ENCODE measurements around the gene HDX. TPM values are rescaled to one million over a fixed set of nuclear protein-coding genes. Genes with fewer than 3 reads are reported as not detected.

The HDX gene
- total and polyA plus RNA-seq, 2 experiments from 2014 or later: 15.3 to 16.3 TPM

DNA sequence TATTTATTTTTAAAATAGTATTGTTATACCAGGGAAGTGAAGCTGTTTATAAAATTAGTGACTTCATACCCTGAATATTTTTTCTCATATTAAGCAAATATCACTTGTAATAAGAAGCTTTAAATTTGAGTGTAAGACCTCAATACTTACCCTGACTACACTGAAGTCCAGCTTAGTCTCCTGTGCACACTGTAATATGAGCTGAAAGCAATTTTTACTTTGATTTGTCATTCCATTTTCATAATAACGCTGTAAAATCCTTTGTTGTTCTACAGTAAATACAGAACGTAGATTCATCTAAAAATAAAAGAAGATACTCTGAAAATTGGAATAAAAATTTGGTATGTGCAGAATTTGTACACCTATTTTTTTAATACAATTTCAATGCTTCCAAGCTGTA lies 27.2 kb downstream of the HDX start:
- Histone ChIP-seq H3K4me1 (ENCODE audit: insufficient read depth) (no peaks in the 10 kb centered on the region), H4K20me1 (replicated peaks; ENCODE audit: insufficient read depth) (no peaks in the 10 kb centered on the region), H3K79me2 (replicated peaks; ENCODE audit: insufficient read depth) (no peaks in the 10 kb centered on the region), H2AFZ (no peak overlapping the region), H3K36me3 (ENCODE audit: insufficient read depth) (no peaks in the 10 kb centered on the region), H3F3A (replicated peaks; ENCODE audit: low read depth) (no peaks in the 10 kb centered on the region), H3K27me3 (ENCODE audit: insufficient read depth) (no peaks in the 10 kb centered on the region), H3K4me2 (no peak overlapping the region), H3K4me3 (no peak overlapping the region), H3K9me2 (ENCODE audit: insufficient read depth) (no peaks in the 10 kb centered on the region), H3K27ac (ENCODE audit: low read depth) (no peak overlapping the region)
- no peaks in the 10 kb centered on the region for H3K27me3 Mint-ChIP-seq (ENCODE audit: insufficient read depth, low read depth, poor library complexity)
- H3K4me1 Mint-ChIP-seq: no peaks in the 10 kb centered on the region
- ATAC-seq: no peak
- TF ChIP-seq EZH2 (IDR thresholded peaks at IDR 0.05; ENCODE audit: low read depth, unreplicated experiment) (no peak), ZNF114 (CRISPR knock-in tag; IDR thresholded peaks at IDR 0.05) (no peak), ZNF462 (CRISPR knock-in tag; IDR thresholded peaks at IDR 0.05) (no peak), ZNF331 (CRISPR knock-in tag; IDR thresholded peaks at IDR 0.05; ENCODE audit: low read depth) (no peak), POLR2AphosphoS5 (IDR thresholded peaks at IDR 0.05; ENCODE audit: low read depth) (no peak), STAT1 (IDR thresholded peaks at IDR 0.05; ENCODE audit: unreplicated experiment) (no peak), JUNB (IDR thresholded peaks at IDR 0.05; ENCODE audit: unreplicated experiment) (no peak), EZH2phosphoT487 (IDR thresholded peaks at IDR 0.05; ENCODE audit: unreplicated experiment) (no peak), NANOG (IDR thresholded peaks at IDR 0.05; ENCODE audit: borderline replicate concordance) (no peak), CREB1 (CRISPR knock-in tag; IDR thresholded peaks at IDR 0.05; ENCODE audit: low read depth) (no peak)
- TF ChIP-seq, protein P1, sequence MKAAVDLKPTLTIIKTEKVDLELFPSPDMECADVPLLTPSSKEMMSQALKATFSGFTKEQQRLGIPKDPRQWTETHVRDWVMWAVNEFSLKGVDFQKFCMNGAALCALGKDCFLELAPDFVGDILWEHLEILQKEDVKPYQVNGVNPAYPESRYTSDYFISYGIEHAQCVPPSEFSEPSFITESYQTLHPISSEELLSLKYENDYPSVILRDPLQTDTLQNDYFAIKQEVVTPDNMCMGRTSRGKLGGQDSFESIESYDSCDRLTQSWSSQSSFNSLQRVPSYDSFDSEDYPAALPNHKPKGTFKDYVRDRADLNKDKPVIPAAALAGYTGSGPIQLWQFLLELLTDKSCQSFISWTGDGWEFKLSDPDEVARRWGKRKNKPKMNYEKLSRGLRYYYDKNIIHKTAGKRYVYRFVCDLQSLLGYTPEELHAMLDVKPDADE (IDR thresholded peaks at IDR 0.05): no peak
- TF ChIP-seq, protein P2, sequence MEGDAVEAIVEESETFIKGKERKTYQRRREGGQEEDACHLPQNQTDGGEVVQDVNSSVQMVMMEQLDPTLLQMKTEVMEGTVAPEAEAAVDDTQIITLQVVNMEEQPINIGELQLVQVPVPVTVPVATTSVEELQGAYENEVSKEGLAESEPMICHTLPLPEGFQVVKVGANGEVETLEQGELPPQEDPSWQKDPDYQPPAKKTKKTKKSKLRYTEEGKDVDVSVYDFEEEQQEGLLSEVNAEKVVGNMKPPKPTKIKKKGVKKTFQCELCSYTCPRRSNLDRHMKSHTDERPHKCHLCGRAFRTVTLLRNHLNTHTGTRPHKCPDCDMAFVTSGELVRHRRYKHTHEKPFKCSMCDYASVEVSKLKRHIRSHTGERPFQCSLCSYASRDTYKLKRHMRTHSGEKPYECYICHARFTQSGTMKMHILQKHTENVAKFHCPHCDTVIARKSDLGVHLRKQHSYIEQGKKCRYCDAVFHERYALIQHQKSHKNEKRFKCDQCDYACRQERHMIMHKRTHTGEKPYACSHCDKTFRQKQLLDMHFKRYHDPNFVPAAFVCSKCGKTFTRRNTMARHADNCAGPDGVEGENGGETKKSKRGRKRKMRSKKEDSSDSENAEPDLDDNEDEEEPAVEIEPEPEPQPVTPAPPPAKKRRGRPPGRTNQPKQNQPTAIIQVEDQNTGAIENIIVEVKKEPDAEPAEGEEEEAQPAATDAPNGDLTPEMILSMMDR (conservative IDR thresholded peaks at IDR 0.05; ENCODE audit: low read depth in 2 of 2): no peak
- TF ChIP-seq, protein P3, sequence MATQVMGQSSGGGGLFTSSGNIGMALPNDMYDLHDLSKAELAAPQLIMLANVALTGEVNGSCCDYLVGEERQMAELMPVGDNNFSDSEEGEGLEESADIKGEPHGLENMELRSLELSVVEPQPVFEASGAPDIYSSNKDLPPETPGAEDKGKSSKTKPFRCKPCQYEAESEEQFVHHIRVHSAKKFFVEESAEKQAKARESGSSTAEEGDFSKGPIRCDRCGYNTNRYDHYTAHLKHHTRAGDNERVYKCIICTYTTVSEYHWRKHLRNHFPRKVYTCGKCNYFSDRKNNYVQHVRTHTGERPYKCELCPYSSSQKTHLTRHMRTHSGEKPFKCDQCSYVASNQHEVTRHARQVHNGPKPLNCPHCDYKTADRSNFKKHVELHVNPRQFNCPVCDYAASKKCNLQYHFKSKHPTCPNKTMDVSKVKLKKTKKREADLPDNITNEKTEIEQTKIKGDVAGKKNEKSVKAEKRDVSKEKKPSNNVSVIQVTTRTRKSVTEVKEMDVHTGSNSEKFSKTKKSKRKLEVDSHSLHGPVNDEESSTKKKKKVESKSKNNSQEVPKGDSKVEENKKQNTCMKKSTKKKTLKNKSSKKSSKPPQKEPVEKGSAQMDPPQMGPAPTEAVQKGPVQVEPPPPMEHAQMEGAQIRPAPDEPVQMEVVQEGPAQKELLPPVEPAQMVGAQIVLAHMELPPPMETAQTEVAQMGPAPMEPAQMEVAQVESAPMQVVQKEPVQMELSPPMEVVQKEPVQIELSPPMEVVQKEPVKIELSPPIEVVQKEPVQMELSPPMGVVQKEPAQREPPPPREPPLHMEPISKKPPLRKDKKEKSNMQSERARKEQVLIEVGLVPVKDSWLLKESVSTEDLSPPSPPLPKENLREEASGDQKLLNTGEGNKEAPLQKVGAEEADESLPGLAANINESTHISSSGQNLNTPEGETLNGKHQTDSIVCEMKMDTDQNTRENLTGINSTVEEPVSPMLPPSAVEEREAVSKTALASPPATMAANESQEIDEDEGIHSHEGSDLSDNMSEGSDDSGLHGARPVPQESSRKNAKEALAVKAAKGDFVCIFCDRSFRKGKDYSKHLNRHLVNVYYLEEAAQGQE (IDR thresholded peaks at IDR 0.05; ENCODE audit: unreplicated experiment): no peak
- no peaks in the 10 kb centered on the region for H3K36me3 Mint-ChIP-seq (ENCODE audit: low read depth)
- no peak for DNase-seq (ENCODE audit: low spot score)
- H3K27ac Mint-ChIP-seq: no peak overlapping the region
- H3K9me3 Mint-ChIP-seq: no peaks in the 10 kb centered on the region
- no peak overlapping the region for H3K4me3 Mint-ChIP-seq
